ENCODE results near the gene LRRC4C. TPM values are rescaled to one million over a fixed set of nuclear protein-coding genes. Genes with fewer than 3 reads are reported as not detected.

Gene LRRC4C
- total and polyA plus RNA-seq, 10 of the 15 experiments (the other 5 are each of a cell fraction or from before 2014, with no cell fraction given): 1.5 TPM; not detected in 9

DNA sequence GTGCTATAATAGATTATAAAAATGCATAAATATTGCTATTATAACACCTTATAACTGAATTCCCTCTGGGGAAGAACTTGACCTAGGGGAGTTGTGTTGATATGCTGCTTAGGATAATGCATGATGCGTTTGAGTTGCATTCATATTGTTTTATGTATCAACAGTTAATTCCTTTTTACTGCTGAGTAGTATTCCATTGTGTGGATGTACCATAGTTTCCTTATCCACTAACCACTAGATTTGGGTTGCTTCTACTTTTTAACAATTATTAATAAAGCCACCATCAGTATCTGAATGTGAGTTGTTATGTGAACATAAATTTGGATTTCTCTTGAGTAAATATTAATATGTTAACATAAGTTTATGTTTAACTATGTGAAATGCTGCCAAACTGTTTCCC lies 19.7 kb upstream of the LRRC4C start:
- H3K9me3 ChIP-seq (replicated peaks; ENCODE audit: control insufficient read depth, insufficient read depth, low read length): no peaks in the 10 kb centered on the region
- TF ChIP-seq SMC3 (IDR thresholded peaks at IDR 0.05; ENCODE audit: borderline replicate concordance, low read length) (no peak), JUNB (IDR thresholded peaks at IDR 0.05) (no peak), NFYA (IDR thresholded peaks at IDR 0.05; ENCODE audit: borderline replicate concordance, low read depth, low read length) (no peak), HCFC1 (IDR thresholded peaks at IDR 0.05; ENCODE audit: low read length) (no peak), TCF12 (IDR thresholded peaks at IDR 0.05; ENCODE audit: low read depth, low read length) (no peak)
- TF ChIP-seq, protein P1, sequence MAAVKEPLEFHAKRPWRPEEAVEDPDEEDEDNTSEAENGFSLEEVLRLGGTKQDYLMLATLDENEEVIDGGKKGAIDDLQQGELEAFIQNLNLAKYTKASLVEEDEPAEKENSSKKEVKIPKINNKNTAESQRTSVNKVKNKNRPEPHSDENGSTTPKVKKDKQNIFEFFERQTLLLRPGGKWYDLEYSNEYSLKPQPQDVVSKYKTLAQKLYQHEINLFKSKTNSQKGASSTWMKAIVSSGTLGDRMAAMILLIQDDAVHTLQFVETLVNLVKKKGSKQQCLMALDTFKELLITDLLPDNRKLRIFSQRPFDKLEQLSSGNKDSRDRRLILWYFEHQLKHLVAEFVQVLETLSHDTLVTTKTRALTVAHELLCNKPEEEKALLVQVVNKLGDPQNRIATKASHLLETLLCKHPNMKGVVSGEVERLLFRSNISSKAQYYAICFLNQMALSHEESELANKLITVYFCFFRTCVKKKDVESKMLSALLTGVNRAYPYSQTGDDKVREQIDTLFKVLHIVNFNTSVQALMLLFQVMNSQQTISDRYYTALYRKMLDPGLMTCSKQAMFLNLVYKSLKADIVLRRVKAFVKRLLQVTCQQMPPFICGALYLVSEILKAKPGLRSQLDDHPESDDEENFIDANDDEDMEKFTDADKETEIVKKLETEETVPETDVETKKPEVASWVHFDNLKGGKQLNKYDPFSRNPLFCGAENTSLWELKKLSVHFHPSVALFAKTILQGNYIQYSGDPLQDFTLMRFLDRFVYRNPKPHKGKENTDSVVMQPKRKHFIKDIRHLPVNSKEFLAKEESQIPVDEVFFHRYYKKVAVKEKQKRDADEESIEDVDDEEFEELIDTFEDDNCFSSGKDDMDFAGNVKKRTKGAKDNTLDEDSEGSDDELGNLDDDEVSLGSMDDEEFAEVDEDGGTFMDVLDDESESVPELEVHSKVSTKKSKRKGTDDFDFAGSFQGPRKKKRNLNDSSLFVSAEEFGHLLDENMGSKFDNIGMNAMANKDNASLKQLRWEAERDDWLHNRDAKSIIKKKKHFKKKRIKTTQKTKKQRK (IDR thresholded peaks at IDR 0.05; ENCODE audit: low read depth, low read length): no peak
- ChIA-PET SMC1A (ENCODE audit: uncharacterized antibody, unreplicated experiment) (no interaction called here), POLR2A (no interaction called here), CTCF (no interaction called here), RAD21 (ENCODE audit: unreplicated experiment) (no interaction called here)
- H3K9ac ChIP-seq (ENCODE audit: control insufficient read depth, insufficient read depth, low read length): no peak overlapping the region
- no peaks in the 10 kb centered on the region for H3K27me3 ChIP-seq (replicated peaks in 1 of 2; ENCODE audit: control insufficient read depth in 2 of 2, insufficient read depth in 2 of 2, low read length in 1 of 2)
- H3K27ac ChIP-seq (ENCODE audit: control insufficient read depth, insufficient read depth): no peak overlapping the region
- DNase-seq (ENCODE audit: low read depth, low spot score) (no peak), FAIRE-seq (no peak), ATAC-seq (no peak)
- H4K20me1 ChIP-seq (ENCODE audit: control insufficient read depth, insufficient read depth): no peaks in the 10 kb centered on the region
- intact Hi-C loops (cut with micrococcal nuclease; ENCODE audit: unreplicated experiment): no loop called here
- no peak overlapping the region for H2AFZ ChIP-seq (ENCODE audit: control insufficient read depth, low read depth, low read length)
- 0% methylated on average over 1 of the region's 1 CpG for WGBS (ENCODE audit: insufficient coverage, insufficient replicate concordance, low lambda C conversion rate, missing lambda C conversion rate)
- H3K4me2 ChIP-seq (ENCODE audit: control insufficient read depth, insufficient read depth): no peak overlapping the region
- BruUV-seq (replicated peaks): no TSS peak
- H3K4me1 ChIP-seq (ENCODE audit: control insufficient read depth, insufficient read depth, low read length): no peaks in the 10 kb centered on the region
- no peaks in the 10 kb centered on the region for H3K36me3 ChIP-seq (ENCODE audit: control insufficient read depth in 2 of 2, insufficient read depth in 2 of 2, low read length in 1 of 2)
- H3K4me3 ChIP-seq: no peak overlapping the region
- no peaks in the 10 kb centered on the region for H3K79me2 ChIP-seq (ENCODE audit: control insufficient read depth, insufficient read depth, low read length)
- in situ Hi-C loops (cut with MboI): no loop called here
